SK-N-MC (cell line): ENCODE measurements around the gene LIPC.

Source experiments
- DNase-seq: peaks from one replicate; pipeline ENCODE4 v3.0.0-alpha.2; 2011; ENCODE audit warnings: low read depth, low spot score
- H3K27ac ChIP-seq: fragments of 200-600 bp; sonication (generic); 2 replicates; pipeline ENCODE4 v1.5.1; 2016; ENCODE audit warnings: mixed run types
- H3K36me3 ChIP-seq: fragments of 200-600 bp; sonication (generic); 2 replicates; pipeline ENCODE4 v1.6.1; 2017; ENCODE audit warnings: antibody characterized with exemption, low read length, mixed read lengths; ENCODE audit not compliant: insufficient read depth
- H3K4me3 ChIP-seq: fragments of 200-600 bp; sonication (generic); 2 replicates; pipeline ENCODE4 v1.5.1; 2016
- H3K9ac ChIP-seq: fragments of 200-600 bp; sonication (generic); 2 replicates; pipeline ENCODE4 v1.8.0; 2017; ENCODE audit warnings: mixed run types, mixed read lengths; ENCODE audit not compliant: insufficient read length
- H3K9me3 ChIP-seq: fragments of 200-600 bp; sonication (generic); 2 replicates; pipeline ENCODE4 v1.6.1; 2017; ENCODE audit warnings: low read depth, mild to moderate bottlenecking, antibody characterized with exemption, low read length, moderate library complexity, mixed read lengths
- EZH2 ChIP-seq: fragments of 200-600 bp; sonication (generic); IDR thresholded peaks from one replicate; pipeline ENCODE4 v1.6.1; 2017; ENCODE audit warnings: antibody characterized with exemption
- FOXP2 ChIP-seq: optimal IDR thresholded peaks from 2 replicates; pipeline ENCODE3; 2011; ENCODE audit warnings: mild to moderate bottlenecking, moderate library complexity; ENCODE audit not compliant: insufficient read depth; ENCODE audit errors: extremely low read length, control extremely low read depth
- POLR2AphosphoS5 ChIP-seq: IDR thresholded peaks from 2 replicates; pipeline ENCODE4 v1.6.1; 2012; ENCODE audit warnings: mild to moderate bottlenecking, low read depth, low read length, borderline replicate concordance

LIPC gene

DNA sequence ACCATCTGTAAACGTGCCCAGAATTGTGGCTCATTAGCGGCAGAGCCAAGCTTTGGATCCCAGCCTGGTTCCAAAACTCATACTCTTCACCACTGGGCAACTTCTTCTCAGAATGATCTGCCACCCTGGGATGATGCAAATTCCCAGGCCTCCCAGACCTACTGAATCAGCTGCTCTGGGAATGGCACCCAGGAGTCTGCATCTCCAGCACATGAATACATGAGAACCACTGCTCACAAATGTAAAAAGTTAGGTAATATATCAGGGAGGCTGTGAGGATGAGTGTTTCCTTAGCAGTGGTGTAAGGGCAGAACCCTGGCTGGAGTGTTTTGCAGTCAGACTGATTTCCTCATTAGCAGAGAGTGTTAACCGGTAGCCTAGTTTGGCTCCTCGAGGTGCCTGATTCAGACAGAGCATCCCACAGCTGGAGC is 94.2 kb downstream of the LIPC start:
- Histone ChIP-seq H3K27ac (no peak overlapping the region), H3K4me3 (no peak overlapping the region), H3K9me3 (no peaks in the 10 kb centered on the region), H3K9ac (no peak overlapping the region), H3K36me3 (no peaks in the 10 kb centered on the region)
- no peak for DNase-seq
- TF ChIP-seq POLR2AphosphoS5 (no peak), FOXP2 (no peak), EZH2 (no peak)

DNA sequence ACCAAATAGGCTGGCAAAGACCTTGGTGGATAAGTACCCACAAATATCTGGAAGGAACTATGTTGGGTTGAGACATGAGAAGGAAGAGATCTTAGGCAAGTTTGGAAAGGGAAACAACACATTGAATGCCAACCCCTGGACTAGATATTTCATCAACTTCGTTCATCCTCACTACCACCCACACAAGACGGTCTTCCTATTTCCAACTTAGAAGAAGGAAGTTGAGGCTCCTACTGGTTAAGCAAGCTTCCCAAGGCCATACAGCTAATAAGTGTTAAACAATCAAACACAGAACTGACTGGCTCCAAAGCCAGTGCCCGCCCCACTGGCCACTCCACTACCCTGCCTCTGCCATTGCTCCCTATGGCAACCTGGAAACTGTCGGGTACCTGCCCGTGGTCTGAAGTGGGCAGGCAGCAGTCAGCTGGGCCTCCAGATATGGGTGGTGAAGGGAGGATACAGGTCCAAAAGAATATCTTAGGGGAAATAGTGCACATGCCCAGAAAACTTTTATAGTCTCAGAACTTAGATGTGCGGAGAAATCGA is 94.9 kb downstream of the LIPC start:
- TF ChIP-seq EZH2: no peak
- TF ChIP-seq FOXP2: no peak
- no peak for TF ChIP-seq POLR2AphosphoS5
- Histone ChIP-seq H3K9me3 (no peaks in the 10 kb centered on the region), H3K9ac (no peak overlapping the region), H3K27ac (no peak overlapping the region), H3K36me3 (no peaks in the 10 kb centered on the region), H3K4me3 (no peak overlapping the region)
- no peak for DNase-seq

- no peak overlapping the region for H3K4me3 ChIP-seq
- H3K36me3 ChIP-seq: no peaks in the 10 kb centered on the region
- no peak overlapping the region for H3K27ac ChIP-seq
- H3K9ac ChIP-seq: no peak overlapping the region
- no peaks in the 10 kb centered on the region for H3K9me3 ChIP-seq
- TF ChIP-seq EZH2: no peak
- no peak for TF ChIP-seq POLR2AphosphoS5
- no peak for TF ChIP-seq FOXP2
- DNase-seq: no peak
Measured at GRCh38 chr15:58527573-58528187, 95.9 kb downstream of the LIPC start.

DNA sequence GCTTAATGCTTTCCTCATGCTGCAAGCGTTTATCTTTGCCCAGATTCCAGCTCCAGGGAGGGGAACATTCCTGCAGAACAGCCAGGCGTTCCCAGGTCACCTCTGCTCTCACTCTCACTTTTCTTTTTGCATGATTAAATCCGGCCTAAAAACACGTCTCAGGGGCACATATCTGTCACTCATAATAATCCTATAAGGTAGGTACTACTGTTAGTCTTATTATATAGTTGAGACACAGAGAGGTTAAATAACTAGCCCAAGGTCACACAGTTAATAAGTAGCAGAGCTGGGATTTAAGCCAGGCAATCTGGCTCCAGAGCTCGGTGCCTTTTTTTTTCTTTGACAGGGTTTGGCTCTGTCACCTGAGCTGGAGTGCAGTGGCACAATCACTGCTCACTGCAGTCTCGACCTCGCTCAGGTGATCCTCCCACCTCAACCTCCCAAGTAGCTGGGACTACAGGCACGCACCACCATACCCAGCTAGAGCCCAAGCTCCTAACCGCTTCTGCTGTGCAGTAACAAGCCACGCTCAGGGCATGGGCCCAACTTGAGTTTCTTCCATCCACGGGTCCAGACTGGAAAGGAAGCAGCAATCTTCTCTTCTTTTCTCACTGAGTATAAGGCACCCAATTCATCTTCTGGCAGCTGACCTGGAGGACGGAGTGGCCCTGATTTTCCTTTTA is 96.5 kb downstream of the LIPC start:
- Histone ChIP-seq H3K36me3 (no peaks in the 10 kb centered on the region), H3K9me3 (no peaks in the 10 kb centered on the region), H3K4me3 (no peak overlapping the region), H3K27ac (no peak overlapping the region), H3K9ac (no peak overlapping the region)
- TF ChIP-seq POLR2AphosphoS5 (no peak), FOXP2 (no peak), EZH2 (no peak)
- DNase-seq: no peak

- no peaks in the 10 kb centered on the region for H3K36me3 ChIP-seq
- TF ChIP-seq FOXP2 (no peak), EZH2 (no peak), POLR2AphosphoS5 (no peak)
- no peak for DNase-seq
Measured at GRCh38 chr15:58529041-58529440, 97.2 kb downstream of the LIPC start.

GRCh38 chr15:58530056-58530590 is 98.3 kb downstream of the LIPC start:
- Histone ChIP-seq H3K9ac (no peak overlapping the region), H3K36me3 (no peaks in the 10 kb centered on the region), H3K27ac (no peak overlapping the region), H3K9me3 (no peaks in the 10 kb centered on the region), H3K4me3 (no peak overlapping the region)
- TF ChIP-seq FOXP2 (no peak), POLR2AphosphoS5 (no peak), EZH2 (no peak)
- DNase-seq: no peak

More at GRCh38 chr15:58529041-58529440, 97.2 kb downstream of the LIPC start:
- Histone ChIP-seq H3K9ac (no peak overlapping the region), H3K9me3 (no peaks in the 10 kb centered on the region), H3K27ac (no peak overlapping the region), H3K4me3 (no peak overlapping the region)

DNA sequence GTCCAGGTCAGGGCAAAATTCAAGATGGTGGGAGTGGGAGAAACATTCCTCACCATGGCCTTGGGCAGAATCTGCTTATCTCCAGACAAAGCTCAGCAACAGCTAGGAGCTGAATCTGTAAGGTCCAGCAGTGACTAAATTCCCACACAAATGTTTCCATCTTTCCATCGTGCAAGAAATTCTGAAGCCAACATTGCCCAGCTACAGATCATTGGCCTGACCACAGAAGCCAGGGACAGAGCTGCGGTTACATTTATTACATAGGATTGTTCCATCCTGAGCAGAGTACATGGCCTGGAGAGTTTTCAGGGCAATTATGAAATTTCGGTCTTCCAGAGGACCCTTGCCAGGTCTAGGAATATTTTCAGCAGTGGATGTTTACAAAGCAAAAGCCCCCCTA is 100.3 kb downstream of the LIPC start:
- TF ChIP-seq FOXP2: no peak
- no peak for TF ChIP-seq EZH2
- TF ChIP-seq POLR2AphosphoS5: no peak
- Histone ChIP-seq H3K27ac (no peak overlapping the region), H3K9ac (no peak overlapping the region), H3K9me3 (no peaks in the 10 kb centered on the region), H3K36me3 (no peaks in the 10 kb centered on the region), H3K4me3 (no peak overlapping the region)
- no peak for DNase-seq

DNA sequence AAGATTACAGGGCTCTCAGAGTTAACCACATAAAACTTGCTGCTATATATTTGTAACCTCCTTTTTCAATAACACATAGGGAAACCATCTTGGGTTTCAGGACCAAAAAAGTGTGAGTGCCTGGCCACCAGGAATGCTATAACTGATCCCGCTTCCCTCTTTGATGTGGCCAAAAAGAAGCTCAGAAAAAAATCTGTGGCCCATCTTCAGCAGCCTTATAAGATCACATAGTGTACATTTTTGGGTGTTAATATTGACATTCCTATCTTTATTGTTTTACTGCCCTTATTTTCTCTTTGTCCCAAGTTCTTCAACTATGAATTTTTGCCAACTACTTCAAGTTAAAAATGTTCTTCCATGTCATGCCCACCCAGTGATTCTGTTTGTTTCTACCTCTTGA is 102.8 kb downstream of the LIPC start:
- Histone ChIP-seq H3K36me3 (no peaks in the 10 kb centered on the region), H3K27ac (no peak overlapping the region), H3K9me3 (no peaks in the 10 kb centered on the region)

More for the DNA sequence above, 102.8 kb downstream of the LIPC start:
- no peak overlapping the region for H3K9ac ChIP-seq
- no peak overlapping the region for H3K4me3 ChIP-seq
- TF ChIP-seq FOXP2: no peak
- TF ChIP-seq POLR2AphosphoS5: no peak
- no peak for TF ChIP-seq EZH2
- DNase-seq: no peak
